NCI-H526 treated with DMSO at 0.1 percent for 48 hours (cell line): Measurements from ENCODE around the gene COBL.
A peak's percentile ranks its signal among the peaks of the same experiment; 100 is the strongest.

Experiments used
- DNase-seq: peaks from one replicate; lab custom pipeline; 2025; lab: John Stamatoyannopoulos, UW

The COBL gene

GRCh38 chr7:51077316-51077986, 239.2 kb downstream of the COBL start:
- no peak for DNase-seq

GRCh38 chr7:51075681-51076580, 240.7 kb downstream of the COBL start:
- DNase-seq, result no peak

- no peak for DNase-seq
Observed at GRCh38 chr7:51073171-51073570, 243.4 kb downstream of the COBL start.

GRCh38 chr7:51072281-51072680, 244.3 kb downstream of the COBL start:
- DNase-seq, result no peak

- DNase-seq, result no peak
Observed at GRCh38 chr7:51071427-51071826, 245.2 kb downstream of the COBL start.

GRCh38 chr7:51070151-51070550, 246.5 kb downstream of the COBL start:
- no peak for DNase-seq

GRCh38 chr7:51069411-51070083, 247.1 kb downstream of the COBL start:
- DNase-seq, result no peak

GRCh38 chr7:51068401-51068800, 248.2 kb downstream of the COBL start:
- DNase-seq, result no peak

- peak; percentile 32 for DNase-seq
Observed at GRCh38 chr7:51067757-51068156, 248.9 kb downstream of the COBL start.

GRCh38 chr7:51067258-51067657, 249.4 kb downstream of the COBL start:
- no peak for DNase-seq

- no peak for DNase-seq
Observed at GRCh38 chr7:51066405-51066882, 250.2 kb downstream of the COBL start.

GRCh38 chr7:51065766-51066165, 250.8 kb downstream of the COBL start:
- DNase-seq, result no peak

GRCh38 chr7:51064688-51065087, 251.9 kb downstream of the COBL start:
- no peak for DNase-seq

GRCh38 chr7:51062222-51062987, 254.2 kb downstream of the COBL start:
- DNase-seq, result no peak

GRCh38 chr7:51060536-51060935, 256.1 kb downstream of the COBL start:
- DNase-seq, result no peak

- no peak for DNase-seq
Observed at GRCh38 chr7:51059504-51060142, 257.0 kb downstream of the COBL start.

- DNase-seq, result no peak
Observed at GRCh38 chr7:51058764-51059163, 257.8 kb downstream of the COBL start.

- no peak for DNase-seq
Observed at GRCh38 chr7:51055039-51055840, 261.4 kb downstream of the COBL start.

- no peak for DNase-seq
Observed at GRCh38 chr7:51054231-51054630, 262.4 kb downstream of the COBL start.

GRCh38 chr7:51053160-51053925, 263.3 kb downstream of the COBL start:
- DNase-seq, result no peak
